SKM-1 (cell line): ENCODE results near the gene STAC.

Experiments
- DNase-seq: peaks from one replicate; lab custom pipeline; 2025; ENCODE audit not compliant: unreplicated experiment; lab: John Stamatoyannopoulos, UW

Gene STAC

DNA sequence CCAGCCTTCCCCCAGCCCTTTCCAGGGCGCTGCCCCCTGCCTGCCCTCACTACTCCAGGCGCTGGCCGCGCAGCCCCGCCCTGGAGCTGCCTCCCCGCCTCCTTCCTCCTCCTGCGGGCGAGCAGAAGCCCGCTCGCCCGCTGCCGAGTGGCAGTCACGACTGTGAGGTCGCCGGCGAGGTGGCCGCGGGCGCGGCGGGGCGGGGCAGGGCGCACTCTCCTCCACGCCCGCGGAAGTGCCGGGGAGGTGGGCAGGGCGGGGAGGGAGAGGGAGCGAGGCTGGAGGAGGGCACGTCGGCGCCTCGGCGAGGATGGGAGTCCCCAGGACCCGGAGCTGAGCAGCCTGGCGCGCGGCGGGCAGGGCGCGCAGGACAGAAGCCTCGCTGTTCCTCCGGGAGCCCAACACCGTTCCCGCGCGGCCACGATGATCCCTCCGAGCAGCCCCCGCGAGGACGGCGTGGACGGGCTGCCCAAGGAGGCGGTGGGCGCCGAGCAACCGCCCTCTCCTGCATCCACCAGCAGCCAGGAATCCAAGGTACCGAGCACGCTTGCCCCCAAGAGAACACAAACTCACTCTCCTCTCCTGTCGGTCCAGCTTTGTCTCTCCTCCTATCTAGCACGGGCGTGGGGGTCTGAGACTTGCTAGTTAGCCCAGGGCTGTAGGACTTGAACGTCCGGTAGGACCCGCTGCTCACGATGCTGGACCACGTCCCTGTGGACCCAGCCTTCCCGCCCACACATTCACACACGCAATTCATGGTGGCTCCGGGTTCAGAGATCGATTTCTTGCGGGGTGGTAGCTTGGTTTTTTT is at the start of gene STAC:
Gene STAC (plus strand): TSS at position 284 of the 811 bp plus-strand sequence. CDS start 140 bp downstream, at position 424.
- DNase-seq, result peak; percentile 45

DNA sequence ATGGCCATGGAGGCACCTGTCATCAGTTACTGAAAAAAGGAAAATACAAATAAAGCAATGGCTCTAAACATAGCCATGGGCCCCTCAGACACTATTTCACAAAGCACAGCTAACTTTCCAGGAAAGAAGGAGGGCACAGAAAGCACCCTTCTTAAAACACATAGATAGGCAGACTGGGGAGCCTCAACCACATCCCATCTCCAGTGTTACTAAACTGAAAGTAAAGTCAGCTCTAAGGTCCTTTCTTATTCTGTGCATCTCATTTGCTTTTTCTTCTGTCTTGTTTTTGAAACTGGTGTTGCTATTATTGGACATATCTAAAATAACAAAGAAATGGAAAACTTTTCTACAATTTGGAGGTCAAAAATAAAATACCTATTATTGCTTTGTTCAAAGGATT is 48.2 kb upstream of the STAC start:
- no peak for DNase-seq

DNA sequence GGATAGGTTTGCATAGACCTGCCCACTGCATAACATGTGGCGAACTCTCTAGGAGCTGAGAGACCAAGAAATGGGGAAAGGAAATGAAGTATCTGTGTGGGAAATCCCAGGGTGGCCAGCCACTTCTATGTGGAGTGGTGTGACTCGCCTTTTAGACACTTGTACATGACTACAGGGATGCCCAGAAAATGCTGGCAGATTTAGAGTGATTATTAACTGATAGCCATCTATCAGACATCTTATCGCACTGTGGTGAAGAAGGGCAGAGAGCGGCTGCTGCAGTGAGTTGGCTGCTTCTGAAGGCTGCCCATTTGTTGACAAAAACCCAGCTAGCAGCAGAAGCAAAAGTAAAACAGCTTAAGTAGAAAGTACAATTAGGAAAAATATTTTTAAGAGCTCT is 18.1 kb upstream of the STAC start:
- DNase-seq, result no peak

- no peak for DNase-seq
Measured at GRCh38 chr3:36362973-36363372, 17.3 kb upstream of the STAC start.

GRCh38 chr3:36364260-36364659 is 16.0 kb upstream of the STAC start:
- DNase-seq, result no peak

GRCh38 chr3:36365829-36366228 is 14.5 kb upstream of the STAC start:
- no peak for DNase-seq

- no peak for DNase-seq
Measured at GRCh38 chr3:36366308-36366707, 14.0 kb upstream of the STAC start.

GRCh38 chr3:36367912-36368573 is 12.3 kb upstream of the STAC start:
- DNase-seq, result no peak

DNA sequence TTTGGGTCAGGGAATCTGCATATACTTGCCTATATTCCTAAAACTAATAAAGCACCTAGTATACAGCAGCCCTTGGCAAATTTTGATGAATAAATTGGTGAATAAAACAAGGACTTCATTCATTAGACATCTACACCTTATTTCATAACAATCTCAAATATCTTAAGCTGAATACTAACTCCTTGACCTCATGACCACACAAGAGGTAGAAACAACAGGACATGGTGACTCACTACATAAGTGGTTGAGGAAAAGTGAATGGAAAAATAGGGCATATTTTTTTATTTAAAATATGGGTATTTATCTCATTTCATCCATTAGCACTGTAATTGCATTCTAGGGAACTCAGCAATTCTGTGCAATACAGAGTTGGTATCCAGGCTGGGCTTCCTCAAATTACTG is 7.8 kb upstream of the STAC start:
- DNase-seq, result no peak

- no peak for DNase-seq
Measured at GRCh38 chr3:36373084-36373483, 7.2 kb upstream of the STAC start.

DNA sequence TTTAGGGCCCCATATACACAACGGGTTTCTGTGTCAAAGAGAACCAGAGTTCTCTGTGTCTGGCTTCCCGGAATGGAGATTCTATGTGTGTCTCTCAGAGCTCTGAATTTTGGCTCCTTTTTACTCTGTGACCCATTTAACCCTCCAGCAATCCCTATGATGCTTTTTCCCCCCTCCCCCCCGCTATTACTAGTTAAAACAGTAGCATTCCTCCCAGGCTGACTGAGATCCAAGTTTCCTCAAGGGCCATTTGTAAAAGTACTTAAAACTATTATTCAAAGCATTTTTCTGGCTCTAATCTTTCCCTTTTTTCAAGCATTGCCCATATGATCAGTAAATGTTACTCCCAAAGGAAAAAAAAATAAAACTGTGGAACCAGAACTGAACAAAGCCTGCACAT is 6.6 kb upstream of the STAC start:
- no peak for DNase-seq

DNA sequence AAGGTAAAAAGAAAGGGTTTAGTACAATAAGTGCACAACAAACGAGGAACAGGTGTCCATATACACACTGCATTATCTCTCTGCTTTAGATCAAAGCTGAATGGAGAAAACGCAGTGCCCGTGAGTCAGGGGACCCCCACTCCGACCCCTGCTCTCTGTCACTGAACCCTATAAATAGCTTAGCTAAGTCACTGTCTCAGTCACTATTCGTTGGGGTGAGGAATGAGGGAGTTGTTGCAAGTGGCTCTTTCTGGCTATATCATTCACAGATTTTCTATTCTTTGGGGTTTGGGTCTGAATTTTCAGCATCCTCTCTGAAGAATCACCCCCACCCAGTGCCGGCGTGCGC is 458 bp upstream of the STAC start:
- no peak for DNase-seq

DNA sequence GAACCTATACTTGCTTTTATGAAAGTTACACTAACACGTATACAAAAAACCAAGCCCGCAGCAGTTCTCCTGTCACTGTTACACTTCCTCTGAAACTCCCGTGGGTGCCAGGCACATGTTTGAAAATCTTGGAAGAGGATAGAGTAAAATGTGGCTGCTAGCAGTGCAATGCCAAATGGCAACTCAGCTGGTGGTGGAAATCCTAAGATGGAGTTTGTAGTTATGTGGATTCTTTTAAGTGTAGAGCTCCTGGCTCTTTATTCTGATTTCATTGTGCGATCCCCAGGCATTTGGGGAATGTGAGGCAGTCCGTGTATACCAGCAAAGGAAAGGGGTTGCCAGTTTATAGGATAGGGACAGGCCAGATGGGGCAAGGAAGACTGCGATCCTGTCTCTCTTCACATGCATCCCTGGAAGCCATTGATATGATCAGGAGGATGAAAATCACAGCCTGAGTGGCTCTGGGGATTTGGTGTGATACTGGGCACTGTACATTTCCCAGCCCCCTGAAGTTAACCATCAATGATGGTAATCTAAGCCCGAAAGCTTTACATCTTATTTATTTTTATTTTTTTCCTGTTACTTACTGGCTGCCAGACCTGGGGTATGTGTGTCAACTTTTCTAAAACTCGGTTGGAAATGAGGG is 1.1 kb downstream of the STAC start:
- no peak for DNase-seq

- DNase-seq, result peak; percentile 52
Measured at GRCh38 chr3:36393563-36393962, 13.3 kb downstream of the STAC start.

- no peak for DNase-seq
Measured at GRCh38 chr3:36394176-36394575, 13.9 kb downstream of the STAC start.

GRCh38 chr3:36397841-36398240 is 17.5 kb downstream of the STAC start:
- DNase-seq, result no peak

- no peak for DNase-seq
Measured at GRCh38 chr3:36399933-36400332, 19.6 kb downstream of the STAC start.

- DNase-seq, result no peak
Measured at GRCh38 chr3:36401056-36401455, 20.8 kb downstream of the STAC start.

GRCh38 chr3:36403661-36404060 is 23.4 kb downstream of the STAC start:
- DNase-seq, result no peak

DNA sequence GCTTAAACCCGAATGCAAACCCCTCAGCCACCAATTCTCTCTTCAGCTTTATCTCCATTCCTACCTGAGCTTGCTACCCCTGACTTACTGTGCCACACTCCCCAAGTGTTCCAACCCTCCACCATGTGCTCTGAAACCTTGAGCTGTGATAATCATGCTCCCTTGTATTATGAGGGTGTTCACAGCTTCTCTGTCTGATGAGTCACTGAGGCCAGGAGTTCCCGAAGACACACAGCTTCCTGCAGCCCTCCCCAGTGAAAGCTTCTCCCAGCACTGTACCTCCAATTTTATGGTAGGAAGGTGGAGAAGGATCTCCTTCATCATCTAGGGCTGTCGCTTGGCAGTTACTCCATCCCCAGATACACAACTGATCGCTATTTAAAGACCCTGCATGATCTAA is 24.9 kb downstream of the STAC start:
- no peak for DNase-seq

- no peak for DNase-seq
Measured at GRCh38 chr3:36408146-36408545, 27.8 kb downstream of the STAC start.

GRCh38 chr3:36409862-36410261 is 29.6 kb downstream of the STAC start:
- no peak for DNase-seq
